CD1c-positive myeloid dendritic cell (primary cell): ENCODE results near the gene OCA2.
"Not testable (repeated sequence)": the region's sequence is repeated elsewhere in the genome, so short reads cannot be mapped to it uniquely, and the experiment has no call there.

Experiments
- DNase-seq: peaks from one replicate; pipeline ENCODE4 v3.0.0-alpha.2; 2016; ENCODE audit errors: extremely low spot score

OCA2 gene

GRCh38 chr15:27725731-27726130 lies 373.4 kb downstream of the OCA2 start:
- no peak for DNase-seq

- no peak for DNase-seq
These were observed 375.3 kb downstream of the OCA2 start for GRCh38 chr15:27723821-27724220.

GRCh38 chr15:27722102-27722501 lies 377.0 kb downstream of the OCA2 start:
- DNase-seq, result no peak

DNA sequence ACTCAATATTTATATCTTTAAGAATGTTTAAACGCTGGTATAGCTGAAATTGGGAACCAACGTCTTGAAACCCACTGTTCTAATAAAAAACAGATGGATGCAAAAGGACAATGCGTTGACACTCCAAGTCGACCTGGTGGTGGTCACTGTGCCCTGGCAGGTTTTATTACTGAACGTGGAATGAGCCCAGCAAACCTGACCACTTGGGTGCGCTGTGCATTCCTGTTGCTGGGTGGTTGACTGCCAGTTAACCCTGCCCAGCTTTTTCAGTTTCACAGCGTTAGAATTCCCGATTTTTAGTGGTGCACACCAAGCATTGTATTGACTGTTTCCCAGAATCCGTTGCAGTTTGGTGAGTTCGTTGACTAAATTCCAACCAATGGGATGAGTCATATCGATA lies 384.4 kb downstream of the OCA2 start:
- no peak for DNase-seq

GRCh38 chr15:27713850-27714249 lies 385.3 kb downstream of the OCA2 start:
- not testable (repeated sequence) for DNase-seq

DNA sequence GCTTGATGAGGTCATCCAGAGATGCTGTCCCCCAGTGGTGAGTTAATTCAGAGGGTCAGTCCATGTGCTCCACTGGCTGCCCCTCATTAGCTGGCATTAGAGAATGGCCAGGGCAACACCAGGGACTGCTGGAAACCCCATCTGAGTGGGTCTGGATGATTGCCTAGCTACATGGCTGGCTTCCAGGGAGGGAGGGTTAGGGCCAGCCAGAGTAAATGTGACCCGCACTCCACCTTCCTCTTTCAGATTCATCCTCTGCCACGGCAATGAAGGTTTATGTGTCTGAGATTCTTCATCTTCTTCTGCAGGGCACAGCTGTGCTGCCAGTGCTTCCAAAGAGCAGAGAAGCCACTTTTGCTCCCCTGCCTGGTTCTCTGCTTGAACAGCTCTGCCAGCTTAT lies 391.9 kb downstream of the OCA2 start:
- DNase-seq, result no peak

DNA sequence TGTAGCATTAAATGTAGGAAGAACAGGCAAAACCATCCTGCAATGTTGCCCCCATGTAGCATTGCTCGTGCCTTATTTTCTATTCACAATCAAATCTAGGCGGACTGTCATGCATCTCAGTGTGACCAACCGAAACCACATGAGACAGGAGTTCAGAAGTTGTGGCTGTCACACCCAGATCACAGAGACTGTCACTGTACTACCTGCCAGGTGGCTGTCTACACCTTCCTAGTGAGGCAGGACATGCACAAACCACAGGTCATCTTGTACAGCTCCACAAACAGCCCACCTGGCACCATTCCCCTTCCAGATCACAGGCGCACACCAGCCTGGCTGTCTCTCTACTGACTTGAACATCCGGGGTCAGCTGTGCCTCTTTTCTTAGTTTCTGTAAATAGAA lies 392.8 kb downstream of the OCA2 start:
- DNase-seq, result no peak

DNA sequence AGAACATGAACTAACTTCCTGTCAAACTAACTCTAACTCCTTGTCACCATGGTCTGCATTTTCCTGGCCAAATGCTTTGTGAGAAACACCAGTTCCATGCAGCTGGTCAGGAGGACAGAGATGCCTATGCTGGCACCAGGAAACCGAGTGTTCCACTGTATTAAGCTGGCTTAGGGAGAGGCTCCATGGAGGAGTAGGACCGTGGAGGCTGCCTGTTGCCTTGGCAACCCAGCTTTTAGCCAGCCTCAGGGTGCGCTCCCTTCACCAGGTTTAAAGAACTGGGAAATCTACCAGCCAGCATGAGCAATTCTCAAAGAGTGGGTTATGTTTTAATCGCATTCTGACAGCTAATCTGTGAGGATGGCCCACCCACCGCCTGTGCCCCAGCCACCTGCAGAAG lies 394.1 kb downstream of the OCA2 start:
- DNase-seq, result no peak
